HCT116 (cell line): ENCODE measurements around the gene RPAP3. TPM values are rescaled to one million over a fixed set of nuclear protein-coding genes. Genes with fewer than 3 reads are reported as not detected.
"Not testable (repeated sequence)": the region's sequence is repeated elsewhere in the genome, so short reads cannot be mapped to it uniquely, and the experiment has no call there.

Experiments
- ATAC-seq: fragments of 200-7000 bp; cut with Tn5 transposase; 2 replicates; pipeline ENCODE4 v1.9.1; 2020; ENCODE audit warnings: mild to moderate bottlenecking, moderate library complexity
- BruUV-seq: library from RNA; stranded (reverse); fragments of 400-500 nt; replicated peaks from 2 replicates; lab custom pipeline; 2021; lab: Mats Ljungman, UMichigan
- CTCF ChIA-PET: fragments of 300-600 bp; sonication (Branson Sonifier 250); formaldehyde crosslinking; loops from one replicate; lab custom pipeline; 2021; ENCODE audit warnings: antibody characterized with exemption; lab: Charles Lee
- POLR2A ChIA-PET: fragments of 300-600, 350-600 bp; sonication (Branson Sonifier 250); formaldehyde crosslinking; loops from one replicate; lab custom pipeline; 2021; ENCODE audit warnings: antibody characterized with exemption; lab: Charles Lee
- RAD21 ChIA-PET, 2 experiments: fragments of 300-600 bp; sonication (Branson Sonifier 250); formaldehyde crosslinking; loops; one replicate each; lab custom pipeline; 2023; ENCODE audit warnings: low total read pairs in 2 of 2; ENCODE audit not compliant: uncharacterized antibody in 2 of 2, unreplicated experiment in 2 of 2, low non-redundant PET in 1 of 2; lab: Charles Lee
- DNase-seq: peaks from one replicate; pipeline ENCODE4 v3.0.0-alpha.2; 2010; ENCODE audit warnings: low read depth, low spot score
- H2AFZ ChIP-seq: fragments of 200-600 bp; shearing (Covaris generic), sonication (generic); 2 replicates; pipeline ENCODE4 v1.6.1; 2017; ENCODE audit warnings: low read depth, mixed run types, mixed read lengths, antibody characterized with exemption, low read length; ENCODE audit not compliant: poor library complexity, severe bottlenecking
- H3K27ac ChIP-seq: 2 replicates; pipeline ENCODE4 v1.5.1; 2012; ENCODE audit warnings: low read depth, low read length
- H3K27me3 ChIP-seq: fragments of 200-600 bp; sonication (generic); 2 replicates; pipeline ENCODE4 v1.6.1; 2016; ENCODE audit warnings: mixed run types, low read length, mixed read lengths; ENCODE audit not compliant: insufficient read depth
- H3K36me3 ChIP-seq, 2 experiments: fragments of 200-500 bp in 1 of 2; fragments of 200-600 bp in 1 of 2; sonication (Bioruptor generic) in 1 of 2; sonication (generic) in 1 of 2; 2 replicates each; pipeline versions ENCODE4 v1.5.1 to v1.6.1; 2014 to 2016; ENCODE audit warnings: low read length in 2 of 2, inconsistent platforms in 1 of 2, mixed read lengths in 1 of 2, mixed run types in 1 of 2; ENCODE audit not compliant: insufficient read depth in 2 of 2, control insufficient read depth in 1 of 2
- H3K4me1 ChIP-seq, 2 experiments: fragments of 200-600 bp in 1 of 2; sonication (generic) in 1 of 2; 2 replicates each; pipeline versions ENCODE4 v1.5.1 to v1.6.1; 2012 to 2017; ENCODE audit warnings: low read length in 2 of 2, inconsistent platforms in 1 of 2, mild to moderate bottlenecking in 1 of 2, mixed read lengths in 1 of 2, mixed run types in 1 of 2, moderate library complexity in 1 of 2; ENCODE audit not compliant: insufficient read depth in 2 of 2, control insufficient read depth in 1 of 2
- H3K4me2 ChIP-seq: fragments of 200-600 bp; sonication (generic); 2 replicates; pipeline ENCODE4 v1.6.1; 2017; ENCODE audit warnings: mixed run types, low read length, mixed read lengths
- H3K4me3 ChIP-seq, 2 experiments: fragments of 200-600 bp in 1 of 2; sonication (generic) in 1 of 2; replicated peaks in 1 of 2; 2 replicates each; pipeline ENCODE4 v1.5.1; 2011 to 2016; ENCODE audit warnings: low read length in 2 of 2, control low read depth in 1 of 2, low read depth in 1 of 2, mild to moderate bottlenecking in 1 of 2, mixed read lengths in 1 of 2, mixed run types in 1 of 2
- H3K79me2 ChIP-seq: fragments of 200-600 bp; sonication (generic); 2 replicates; pipeline ENCODE4 v1.6.1; 2017; ENCODE audit warnings: mild to moderate bottlenecking, mixed run types, low read length, moderate library complexity, mixed read lengths; ENCODE audit not compliant: insufficient read depth
- H3K9ac ChIP-seq: fragments of 200-600 bp; sonication (generic); 2 replicates; pipeline ENCODE4 v1.6.1; 2016; ENCODE audit warnings: low read length, mixed read lengths
- H3K9me2 ChIP-seq: fragments of 200-600 bp; sonication (generic), shearing (Covaris generic); 2 replicates; pipeline ENCODE4 v1.6.1; 2017; ENCODE audit warnings: mixed run types, mild to moderate bottlenecking, moderate library complexity; ENCODE audit not compliant: insufficient read depth
- H3K9me3 ChIP-seq, 2 experiments: fragments of 200-500 bp in 1 of 2; fragments of 200-600 bp in 1 of 2; sonication (Bioruptor generic) in 1 of 2; sonication (generic) in 1 of 2; 2 replicates each; pipeline ENCODE4 v1.6.1; 2014 to 2017; ENCODE audit warnings: low read length in 2 of 2, mixed read lengths in 2 of 2, inconsistent platforms in 1 of 2, low read depth in 1 of 2, mild to moderate bottlenecking in 1 of 2, mixed run types in 1 of 2, moderate library complexity in 1 of 2; ENCODE audit not compliant: control insufficient read depth in 1 of 2, insufficient read depth in 1 of 2
- H4K20me1 ChIP-seq: fragments of 200-600 bp; sonication (generic), shearing (Covaris generic); 2 replicates; pipeline ENCODE4 v1.6.1; 2017; ENCODE audit warnings: mixed run types, mild to moderate bottlenecking, moderate library complexity; ENCODE audit not compliant: insufficient read depth
- CBX3 ChIP-seq: IDR thresholded peaks from 2 replicates; pipeline ENCODE4 v1.6.1; 2012; ENCODE audit warnings: low read depth
- CEBPB ChIP-seq: IDR thresholded peaks from 2 replicates; pipeline ENCODE4 v1.6.1; 2012; ENCODE audit warnings: low read depth
- EZH2phosphoT487 ChIP-seq: fragments of 200-600 bp; IDR thresholded peaks from 2 replicates; pipeline ENCODE4 v1.6.1; 2018; ENCODE audit warnings: antibody characterized with exemption, borderline replicate concordance
- POLR2A ChIP-seq: IDR thresholded peaks from 2 replicates; pipeline ENCODE4 v1.7.0; 2011; ENCODE audit warnings: borderline replicate concordance; ENCODE audit not compliant: insufficient read depth, insufficient read length; ENCODE audit errors: extremely low read depth
- POLR2AphosphoS5 ChIP-seq: IDR thresholded peaks from 2 replicates; pipeline ENCODE4 v1.6.1; 2011; ENCODE audit warnings: mild to moderate bottlenecking, low read depth, low read length, moderate library complexity
- RAD21 ChIP-seq: IDR thresholded peaks from 2 replicates; pipeline ENCODE4 v1.6.1; 2012; ENCODE audit warnings: low read depth, mild to moderate bottlenecking
- ZBTB33 ChIP-seq: IDR thresholded peaks from 2 replicates; pipeline ENCODE4 v1.6.1; 2011; ENCODE audit warnings: mild to moderate bottlenecking, low read length, moderate library complexity; ENCODE audit not compliant: insufficient replicate concordance; ENCODE audit errors: extremely low read depth
- ZFX ChIP-seq: fragments of 450-650 bp; IDR thresholded peaks from 2 replicates; pipeline ENCODE4 v1.6.1; 2017
- intact Hi-C: fragments of 100-400 bp; cut with micrococcal nuclease; formaldehyde crosslinking; loops from 2 replicates; pipeline ENCODE4 v1.10.0; 2022
- total RNA-seq: library from RNA; stranded (reverse); gene quantifications from one replicate; pipeline ENCODE4 v1.2.1, GENCODE V29; 2021; ENCODE audit not compliant: unreplicated experiment

The RPAP3 gene
- total RNA-seq, 1 experiment from 2014 or later: 48.3 TPM

- Histone ChIP-seq H3K9me3 (no peaks in the 10 kb centered on the region), H3K27ac (no peak overlapping the region), H3K4me2 (no peak overlapping the region), H3K36me3 (peaks cover 0 to 8% of the 10 kb centered on the region in 2 experiments; a peak in 1 of 4 replicates)
- POLR2A ChIA-PET: no interaction called here
- TF ChIP-seq CBX3: no peak
- no peak for TF ChIP-seq EZH2phosphoT487
- no peak for TF ChIP-seq POLR2A
- no peak for TF ChIP-seq POLR2AphosphoS5
- no peak for TF ChIP-seq CEBPB
- no peak for TF ChIP-seq ZFX
- TF ChIP-seq, all 23 proteins: peak for 0
- intact Hi-C loops: loop anchor here (10.0 kb wide), 2 partner anchors 375 to 1335 kb away; no protein-coding TSS in a partner anchor
- DNase-seq: no peak
- no peak overlapping the region for H2AFZ ChIP-seq
- no peaks in the 10 kb centered on the region for H3K9me2 ChIP-seq
- ATAC-seq: no peak
- H3K9ac ChIP-seq: no peak overlapping the region
- no peaks in the 10 kb centered on the region for H3K27me3 ChIP-seq
- ChIA-PET RAD21 (interaction anchor here in 1 of 2 experiments (0.7 kb wide), 1 partner anchor 416 kb away, joined by 3 read pairs; no protein-coding TSS in a partner anchor), CTCF (interaction anchor here (1.1 kb wide), 1 partner anchor 133 kb away, joined by 3 read pairs; no protein-coding TSS in a partner anchor)
- H4K20me1 ChIP-seq: no peaks in the 10 kb centered on the region
- BruUV-seq: no TSS peak
- H3K79me2 ChIP-seq: no peaks in the 10 kb centered on the region
- H3K4me1 ChIP-seq: no peaks in the 10 kb centered on the region
- H3K4me3 ChIP-seq: no peak overlapping the region
Observed at GRCh38 chr12:47679785-47680184, 26.0 kb downstream of the RPAP3 start.

- no peak for ATAC-seq
- intact Hi-C loops: no loop called here
Observed at GRCh38 chr12:47672068-47672467, 33.8 kb downstream of the RPAP3 start.

GRCh38 chr12:47667935-47668334, 37.9 kb downstream of the RPAP3 start:
- ATAC-seq, H3K27me3 ChIP-seq, DNase-seq, H3K9me2 ChIP-seq, H2AFZ ChIP-seq, BruUV-seq, H3K27ac ChIP-seq, intact Hi-C loops, H4K20me1 ChIP-seq, H3K4me1 ChIP-seq, H3K9ac ChIP-seq, RAD21 ChIA-PET, H3K4me2 ChIP-seq, H3K4me3 ChIP-seq, H3K79me2 ChIP-seq, H3K9me3 ChIP-seq, POLR2A ChIA-PET: not testable (repeated sequence)
- H3K36me3 ChIP-seq: peaks cover 16 to 34% of the 10 kb centered on the region in 2 experiments; a peak in 3 of 4 replicates
- CTCF ChIA-PET: interaction anchor here (1.7 kb wide), 1 partner anchor 31 kb away, joined by 5 read pairs; no protein-coding TSS in a partner anchor

More at GRCh38 chr12:47672068-47672467, 33.8 kb downstream of the RPAP3 start:
- H3K4me2 ChIP-seq: no peak overlapping the region
- H3K9ac ChIP-seq: no peak overlapping the region
- ChIA-PET CTCF (no interaction called here), POLR2A (no interaction called here), RAD21 (no interaction called here)
- H3K27me3 ChIP-seq: no peaks in the 10 kb centered on the region
- no peaks in the 10 kb centered on the region for H3K9me2 ChIP-seq
- no peaks in the 10 kb centered on the region for H3K4me1 ChIP-seq
- no peak for DNase-seq
- H3K79me2 ChIP-seq: no peaks in the 10 kb centered on the region
- no peaks in the 10 kb centered on the region for H4K20me1 ChIP-seq
- no TSS peak for BruUV-seq
- no peaks in the 10 kb centered on the region for H3K9me3 ChIP-seq
- no peak overlapping the region for H3K27ac ChIP-seq
- no peak overlapping the region for H2AFZ ChIP-seq
- peaks cover 15 to 22% of the 10 kb centered on the region in 2 experiments; a peak in 3 of 4 replicates for H3K36me3 ChIP-seq
- TF ChIP-seq RAD21 (no peak), ZBTB33 (no peak)
- H3K4me3 ChIP-seq: no peak overlapping the region
